GM21529 (cell line): ENCODE data around the gene FKBP6.
"Not testable (repeated sequence)": the region's sequence is repeated elsewhere in the genome, so short reads cannot be mapped to it uniquely, and the experiment has no call there.

Source experiments
- ATAC-seq: cut with Tn5 transposase; IDR thresholded peaks from one replicate; pipeline ENCODE4 v1.9.1; 2021; ENCODE audit not compliant: unreplicated experiment

Gene FKBP6

DNA sequence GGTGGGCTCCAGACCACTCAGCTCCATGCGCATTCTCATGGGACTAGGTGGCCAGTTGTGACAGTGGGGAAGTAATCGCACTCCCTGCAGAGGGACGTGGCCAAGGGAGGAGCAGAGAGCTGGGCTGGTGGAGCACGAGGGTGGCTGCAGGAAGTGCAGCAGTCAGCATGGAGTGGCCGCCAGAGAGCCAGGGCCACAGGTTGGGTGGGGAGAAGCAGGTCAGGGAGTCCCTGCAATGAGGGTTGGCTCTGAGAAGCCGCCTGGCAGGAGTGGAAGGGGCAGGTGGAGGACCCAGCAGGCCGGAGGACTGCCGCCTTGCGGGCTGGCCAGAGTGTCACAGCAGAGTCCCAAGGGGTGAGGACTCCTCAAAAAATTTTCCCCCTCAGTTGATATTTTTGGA, 26.2 kb downstream of the FKBP6 start:
- ATAC-seq = no peak

DNA sequence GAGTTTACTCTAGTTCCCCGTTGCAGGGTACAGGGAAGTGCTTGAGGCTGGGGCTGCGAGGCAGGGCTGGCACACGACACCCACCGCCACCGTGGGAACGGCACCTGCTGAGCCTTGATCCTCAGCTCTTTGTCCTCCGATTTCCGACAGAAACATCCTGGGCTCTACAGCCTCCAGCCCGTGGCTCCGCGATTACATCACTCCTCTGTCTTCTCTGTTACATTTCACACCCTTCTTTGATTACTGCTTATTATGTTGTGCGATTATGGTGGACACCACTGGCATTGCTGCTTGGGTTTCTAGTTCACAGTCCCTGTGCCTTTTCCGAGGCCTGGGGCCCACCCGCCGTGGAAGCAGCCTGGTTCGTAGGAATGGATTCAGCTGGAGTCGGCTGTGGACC, 26.9 kb downstream of the FKBP6 start:
- no peak for ATAC-seq

DNA sequence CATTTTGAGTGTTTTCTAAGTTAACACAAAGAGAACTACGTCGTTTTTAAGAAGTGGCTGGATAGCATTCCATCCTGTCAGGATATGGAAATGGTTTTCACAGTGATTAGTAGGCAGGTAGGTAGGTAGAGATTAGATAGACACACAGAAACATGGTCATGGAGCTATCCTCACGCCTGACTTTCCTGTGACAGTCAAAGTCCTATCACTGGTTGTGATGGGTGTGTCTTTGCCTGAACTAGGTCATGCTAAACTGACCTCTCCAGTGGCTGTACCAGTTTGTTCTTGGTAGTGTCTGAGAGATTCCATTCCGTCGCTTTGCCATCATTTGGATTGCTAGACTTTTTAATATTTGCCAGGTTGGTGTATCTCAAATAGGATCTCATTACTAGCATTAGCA, 28.2 kb downstream of the FKBP6 start:
- ATAC-seq = no peak

DNA sequence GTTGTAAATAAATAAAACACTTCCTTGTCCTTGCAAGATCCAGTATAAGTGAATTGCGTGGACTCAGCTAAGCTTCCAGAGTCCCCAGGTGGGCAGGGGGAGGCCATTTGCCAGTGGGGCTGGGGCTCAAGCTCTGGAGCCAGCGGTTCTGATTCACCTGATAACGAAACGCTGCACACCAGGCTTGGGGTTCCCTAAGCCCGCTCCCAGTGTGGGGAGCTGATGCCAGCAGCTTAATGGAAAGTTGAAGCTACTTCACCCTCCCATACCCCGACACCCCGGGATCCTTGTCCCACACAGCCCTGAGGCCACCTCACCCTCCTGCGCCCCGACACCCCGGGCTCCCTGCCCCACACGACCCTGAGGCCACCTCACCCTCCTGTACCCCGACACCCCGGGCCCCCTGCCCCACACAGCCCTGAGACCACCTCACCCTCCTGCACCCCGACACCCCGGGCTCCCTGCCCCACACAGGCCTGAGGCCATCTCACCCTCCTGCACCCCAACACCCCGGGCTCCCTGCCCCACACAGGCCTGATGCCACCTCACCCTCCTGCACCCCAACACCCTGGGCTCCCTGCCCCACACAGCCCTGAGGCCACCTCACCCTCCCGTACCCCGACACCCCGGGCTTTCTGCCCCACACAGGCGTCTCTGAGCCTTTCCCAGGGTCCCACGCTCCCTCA, 30.8 kb downstream of the FKBP6 start:
- ATAC-seq = no peak

DNA sequence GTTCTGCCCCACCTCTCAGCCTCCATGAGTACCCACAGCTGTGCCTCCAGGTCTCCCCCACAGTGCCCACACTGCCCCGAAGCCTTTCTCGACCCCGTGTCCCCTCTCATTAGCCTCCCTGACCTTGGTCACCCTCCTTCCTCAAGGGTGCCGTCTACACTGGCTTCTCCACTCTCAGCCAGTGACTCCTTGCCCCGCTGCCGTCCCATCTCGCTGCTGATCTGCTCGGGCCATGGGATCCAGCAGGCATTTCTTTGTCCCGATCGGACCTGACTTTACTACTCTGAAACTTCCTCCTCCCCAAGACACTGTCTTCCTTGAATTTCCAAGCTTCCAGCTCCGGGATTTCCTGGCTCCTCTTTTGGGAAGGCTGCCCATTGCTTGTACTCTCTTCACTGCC, 31.3 kb downstream of the FKBP6 start:
- ATAC-seq = no peak

DNA sequence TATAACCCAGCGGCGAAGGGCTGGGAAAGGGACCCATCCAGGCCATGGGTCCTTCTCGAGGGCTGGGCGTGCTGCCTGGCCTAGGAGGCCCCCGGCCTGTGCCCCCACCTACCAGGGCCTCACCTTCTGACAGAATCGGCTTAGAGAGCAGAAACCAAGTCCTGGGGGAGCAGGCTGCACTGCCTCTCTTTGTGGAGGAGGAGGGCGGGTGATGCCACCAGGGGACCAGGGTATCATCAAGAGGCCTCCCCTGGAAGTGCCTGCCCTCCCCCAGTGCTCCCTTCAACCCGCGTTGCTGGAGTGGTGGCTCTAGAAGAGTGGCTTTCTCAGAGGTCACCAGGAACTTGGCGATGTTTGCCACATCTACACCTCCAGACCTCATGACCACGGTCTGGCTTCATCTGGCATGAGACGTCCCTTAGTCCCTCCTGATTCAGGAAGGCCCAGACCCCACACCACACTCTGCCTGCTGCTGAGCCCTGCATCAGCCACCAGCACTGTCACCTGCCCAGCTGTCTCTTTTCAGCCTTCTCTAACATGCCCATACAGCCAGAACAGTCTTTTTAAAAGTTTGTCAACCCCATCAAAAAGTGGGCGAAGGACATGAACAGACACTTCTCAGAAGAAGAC, 31.9 kb downstream of the FKBP6 start:
- no peak for ATAC-seq

DNA sequence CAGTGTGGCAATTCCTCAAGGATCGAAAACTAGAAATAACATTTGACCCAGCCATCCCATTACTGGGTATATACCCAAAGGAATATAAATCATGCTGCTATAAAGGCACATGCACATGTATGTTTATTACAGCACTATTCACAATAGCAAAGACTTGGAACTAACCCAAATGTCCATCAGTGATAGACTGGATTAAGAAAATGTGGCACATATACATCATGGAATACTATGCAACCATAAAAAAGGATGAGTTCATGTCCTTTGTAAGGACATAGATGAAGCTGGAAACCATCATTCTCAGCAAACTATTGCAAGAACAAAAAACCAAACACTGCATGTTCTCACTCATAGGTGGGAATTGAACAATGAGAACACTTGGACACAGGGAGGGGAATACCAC, 32.6 kb downstream of the FKBP6 start:
- not testable (repeated sequence) for ATAC-seq

DNA sequence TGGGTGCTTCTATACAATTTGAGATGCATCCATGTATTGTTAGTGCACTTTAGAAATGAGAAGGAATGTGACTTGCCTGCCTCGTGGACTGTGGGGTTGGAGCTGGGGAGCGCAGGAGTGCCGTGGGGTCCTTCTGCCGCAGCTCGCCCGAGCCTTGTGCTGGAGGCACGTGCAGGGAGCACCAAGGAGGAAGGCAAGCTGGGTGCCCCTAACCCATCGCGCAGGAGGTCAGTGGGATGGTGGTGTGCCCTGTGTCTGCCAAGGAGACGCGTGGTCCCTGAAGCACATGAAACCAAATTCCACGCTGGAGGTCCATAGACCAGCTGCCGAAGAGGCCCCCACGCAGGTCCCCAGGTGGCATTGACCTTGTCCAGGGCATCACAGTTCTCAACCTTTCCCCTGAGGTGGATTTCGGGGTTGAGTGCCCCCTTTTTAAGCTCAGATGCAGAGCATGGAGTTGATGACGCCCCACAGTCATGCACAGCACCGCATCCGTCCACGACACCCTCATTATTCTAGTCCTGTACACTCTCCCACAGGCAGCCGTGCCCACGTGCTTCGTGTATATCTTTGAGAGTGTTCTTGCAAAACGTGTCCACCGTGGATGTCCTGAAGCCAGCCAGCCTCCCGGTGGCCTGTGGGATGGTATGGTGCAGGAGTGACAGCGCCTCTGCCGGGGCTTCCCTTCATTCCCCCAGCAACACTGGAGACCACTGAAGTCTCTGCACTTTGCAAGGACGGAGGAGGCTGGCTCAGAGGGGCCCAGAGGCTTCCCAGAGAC, 35.5 kb downstream of the FKBP6 start:
- no peak for ATAC-seq

DNA sequence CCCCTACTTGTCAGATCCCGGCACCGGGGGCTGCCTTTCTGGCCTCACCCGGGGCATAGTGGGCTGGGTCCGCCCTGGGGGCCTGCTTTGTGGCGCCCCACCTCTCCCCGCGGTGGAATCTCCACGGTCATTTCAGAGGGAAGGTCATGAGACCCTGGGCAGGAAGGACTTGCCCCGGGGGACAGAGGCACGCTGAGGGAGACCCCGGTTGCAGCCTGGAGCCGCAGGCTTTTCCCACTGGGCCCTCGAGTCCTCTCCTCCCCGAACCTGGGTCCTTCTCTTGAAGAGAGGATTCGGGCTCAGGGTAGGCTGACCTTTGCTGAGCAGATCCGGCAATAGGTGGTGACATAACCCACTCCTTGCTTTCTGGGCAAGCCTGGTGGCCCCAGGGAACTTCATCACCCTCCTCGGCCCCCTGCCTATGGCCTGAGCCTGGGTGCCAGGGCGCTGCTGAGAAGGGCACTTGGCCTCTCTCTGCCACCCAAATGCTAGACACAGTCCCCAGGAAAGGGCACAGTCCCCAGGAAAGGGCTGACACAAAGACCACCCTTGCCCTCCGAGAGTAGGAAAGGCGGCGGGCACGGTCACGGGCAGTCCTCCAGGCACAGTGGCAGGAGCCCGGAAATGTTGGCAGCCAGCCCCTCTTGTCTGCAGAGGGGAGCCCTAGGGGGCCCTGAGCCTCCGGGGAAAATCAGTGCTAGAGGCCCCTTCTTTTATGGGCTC, 36.2 kb downstream of the FKBP6 start:
- ATAC-seq = no peak

DNA sequence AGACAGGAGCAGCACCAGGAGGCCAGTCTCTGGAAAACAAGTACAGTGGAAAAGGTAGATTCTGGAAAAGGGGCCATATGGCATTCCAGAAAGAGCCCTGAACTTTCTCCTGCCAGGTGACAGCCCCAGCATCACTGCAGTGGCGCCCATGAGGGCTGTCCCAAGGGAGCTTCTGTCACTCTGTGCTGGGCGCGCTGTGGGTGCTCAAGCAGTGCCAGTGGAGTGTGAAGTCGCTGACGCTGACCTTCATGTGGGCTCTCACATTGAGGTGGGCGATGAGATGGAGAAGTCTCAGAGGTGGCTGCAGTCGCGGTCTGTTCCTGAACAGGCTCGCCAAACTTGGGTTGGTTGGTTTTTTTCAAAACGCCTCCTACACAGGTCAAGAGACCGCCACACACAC, 38.2 kb downstream of the FKBP6 start:
- no peak for ATAC-seq

DNA sequence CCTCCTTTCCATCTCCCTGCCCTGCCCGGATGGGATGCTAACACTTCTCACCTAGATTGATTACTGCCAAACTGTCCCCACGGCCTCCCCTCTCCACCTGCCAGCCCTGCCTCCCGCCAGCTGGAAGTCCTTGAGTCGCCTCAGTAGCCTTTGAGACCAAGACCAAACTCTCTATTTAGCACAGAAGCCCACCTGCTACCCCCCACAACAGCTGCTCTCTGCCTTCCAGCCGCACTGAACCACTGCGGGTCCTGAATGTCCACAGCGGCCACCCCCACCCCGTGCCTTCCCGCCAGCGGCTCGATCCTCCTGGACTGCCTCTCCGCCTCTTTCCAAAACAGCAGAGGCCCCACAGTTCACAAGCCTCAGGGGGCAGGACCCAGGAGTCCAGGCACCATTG, 39.0 kb downstream of the FKBP6 start:
- no peak for ATAC-seq

DNA sequence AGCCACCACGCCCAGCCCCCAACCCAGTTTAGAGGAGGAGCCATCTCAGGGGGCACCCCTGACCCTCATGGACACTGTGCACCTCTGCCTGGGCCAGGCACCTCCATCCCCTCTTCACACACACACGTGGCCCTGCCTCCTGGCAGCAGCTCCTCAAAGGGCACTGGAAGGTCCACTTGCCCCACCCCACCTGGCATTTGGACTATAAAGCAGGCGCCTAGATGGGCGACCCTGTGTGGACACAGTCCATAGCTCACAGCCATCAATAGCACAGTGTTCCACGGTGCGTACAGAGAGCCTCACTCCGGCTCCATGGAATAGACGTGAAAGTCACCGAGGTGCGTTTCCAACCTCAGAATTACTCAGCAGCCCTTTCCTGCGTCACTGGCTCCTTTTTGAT, 41.0 kb downstream of the FKBP6 start:
- ATAC-seq = no peak

DNA sequence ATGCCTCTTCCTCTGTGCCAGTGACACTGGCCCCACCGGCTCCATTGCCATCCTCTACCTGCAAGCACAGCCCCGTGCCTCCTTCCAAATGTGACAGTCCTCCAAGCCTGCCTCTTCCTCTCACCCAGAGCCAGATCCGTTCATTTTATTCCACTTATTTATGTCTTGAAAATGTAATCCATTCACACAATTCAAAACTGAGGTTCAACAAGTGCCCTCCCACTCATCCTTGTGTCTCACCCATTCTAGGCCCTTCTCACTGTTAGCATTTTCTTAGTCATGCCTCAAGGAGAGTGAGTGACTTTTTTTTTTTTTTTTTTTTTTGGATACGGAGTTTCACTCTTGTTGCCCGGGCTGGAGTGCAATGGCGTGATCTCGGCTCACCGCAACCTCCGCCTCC, 41.7 kb downstream of the FKBP6 start:
- no peak for ATAC-seq

DNA sequence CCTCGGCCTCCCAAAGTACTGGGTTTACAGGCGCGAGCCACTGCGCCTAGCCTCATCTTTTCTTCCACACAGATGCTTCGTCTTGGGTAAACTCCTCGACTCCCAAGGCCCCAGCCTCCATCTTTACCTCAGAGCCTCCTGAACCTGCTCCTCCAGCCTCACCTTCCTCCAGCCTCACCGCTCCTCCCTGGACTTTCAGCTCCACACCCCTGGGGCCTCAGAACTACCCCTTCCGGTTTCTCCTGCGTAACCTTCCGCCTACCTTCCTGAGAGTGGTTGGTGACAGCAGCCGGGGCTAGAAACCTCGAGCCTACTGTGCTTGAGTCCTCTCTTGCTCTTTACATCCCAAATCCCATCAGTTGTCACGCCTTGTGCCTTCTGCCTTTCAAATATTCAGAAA, 45.8 kb downstream of the FKBP6 start:
- ATAC-seq = no peak

DNA sequence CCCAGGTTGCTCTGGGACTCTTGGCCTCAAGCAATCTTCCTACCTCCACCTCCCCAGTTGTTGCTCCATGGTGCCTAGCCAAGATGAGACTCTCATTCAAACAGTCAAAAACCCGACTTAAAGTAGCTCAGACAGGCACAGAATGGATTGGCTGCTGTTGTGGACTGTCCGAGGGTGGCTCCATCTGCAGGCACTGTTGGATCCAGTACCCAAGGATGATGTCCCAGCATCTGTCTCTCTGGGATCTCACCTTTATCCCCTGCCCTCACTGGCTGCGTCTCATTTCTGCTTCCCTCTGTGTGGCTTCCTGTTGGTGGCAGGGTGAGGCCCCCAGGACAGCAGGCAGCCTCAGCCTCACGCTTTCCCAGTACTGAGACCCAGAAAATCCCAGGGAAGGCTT, 48.3 kb downstream of the FKBP6 start:
- ATAC-seq = not testable (repeated sequence)

DNA sequence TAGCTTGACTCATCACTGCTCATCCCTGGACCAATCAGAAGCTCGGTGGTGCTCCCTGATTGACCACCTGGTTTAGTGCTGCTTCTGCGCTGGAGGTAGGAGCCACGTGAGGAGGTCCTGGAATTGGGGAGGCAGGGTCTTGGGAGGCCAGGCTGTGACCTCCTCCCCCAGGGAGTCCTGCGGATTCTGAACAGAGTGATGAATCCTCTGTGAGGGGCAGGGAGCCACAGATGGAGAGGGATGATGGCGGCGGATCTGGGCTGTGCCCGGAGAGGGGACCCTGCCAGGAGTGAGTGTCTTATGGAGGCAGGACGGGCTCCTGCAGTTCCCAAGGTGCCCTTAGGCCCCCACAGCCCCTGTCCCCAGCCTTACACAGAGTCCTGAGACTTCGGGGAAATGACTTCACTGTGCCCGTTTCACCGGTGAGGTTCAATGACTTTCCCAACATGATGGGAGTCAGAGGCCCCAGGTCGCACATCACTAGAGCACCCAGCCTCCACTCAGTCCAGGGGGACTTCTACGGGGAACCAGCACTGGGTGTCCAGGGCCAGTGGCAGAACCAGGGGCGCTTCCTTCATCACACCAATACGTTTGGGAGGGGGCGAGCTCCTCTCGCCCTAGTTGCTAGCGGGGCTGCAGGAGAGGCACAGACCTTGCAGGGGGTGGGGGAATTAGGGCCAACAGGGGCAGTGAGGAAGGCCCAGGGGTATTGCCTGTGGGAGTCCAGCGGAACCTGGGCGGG, 48.9 kb downstream of the FKBP6 start:
- no peak for ATAC-seq

DNA sequence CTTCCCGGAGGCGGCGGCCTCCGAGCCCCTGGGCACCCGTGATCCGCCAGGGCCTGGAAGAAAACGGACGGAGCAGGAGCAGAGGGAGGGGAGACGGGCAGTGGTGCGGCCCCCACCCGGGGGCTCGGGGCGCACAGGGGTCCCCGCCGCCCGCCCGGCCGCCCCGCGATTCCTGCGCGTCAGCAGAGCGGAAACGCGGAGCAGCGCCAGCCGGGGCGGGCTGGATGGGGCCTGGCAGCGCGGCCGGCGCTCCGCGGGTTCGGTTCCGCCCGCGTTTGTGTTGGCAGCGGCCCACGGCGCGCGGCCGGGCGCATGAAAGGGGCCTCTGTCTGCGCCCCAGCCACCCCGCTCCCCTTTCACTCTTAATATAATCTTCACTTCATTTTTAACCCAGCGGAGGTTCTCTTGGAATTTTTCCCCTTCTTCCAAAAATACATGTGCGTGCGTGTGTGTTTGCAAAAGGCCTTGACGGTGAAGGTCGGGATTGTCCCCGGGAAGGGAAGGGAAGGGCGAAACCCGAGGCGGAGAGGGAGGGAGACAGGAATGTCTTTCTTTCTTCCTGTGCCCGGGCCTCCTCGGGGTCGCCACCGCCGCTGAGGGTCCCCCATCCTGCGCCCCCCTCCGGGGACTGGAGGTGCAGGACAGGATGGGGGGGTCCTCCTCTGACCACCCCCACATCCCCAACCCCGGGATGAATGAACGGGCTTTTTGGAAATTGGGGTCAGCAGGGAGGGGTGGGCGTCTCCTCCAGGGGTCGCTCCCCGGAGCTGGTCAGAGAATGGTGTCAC, 49.6 kb downstream of the FKBP6 start:
- ATAC-seq = not testable (repeated sequence)

DNA sequence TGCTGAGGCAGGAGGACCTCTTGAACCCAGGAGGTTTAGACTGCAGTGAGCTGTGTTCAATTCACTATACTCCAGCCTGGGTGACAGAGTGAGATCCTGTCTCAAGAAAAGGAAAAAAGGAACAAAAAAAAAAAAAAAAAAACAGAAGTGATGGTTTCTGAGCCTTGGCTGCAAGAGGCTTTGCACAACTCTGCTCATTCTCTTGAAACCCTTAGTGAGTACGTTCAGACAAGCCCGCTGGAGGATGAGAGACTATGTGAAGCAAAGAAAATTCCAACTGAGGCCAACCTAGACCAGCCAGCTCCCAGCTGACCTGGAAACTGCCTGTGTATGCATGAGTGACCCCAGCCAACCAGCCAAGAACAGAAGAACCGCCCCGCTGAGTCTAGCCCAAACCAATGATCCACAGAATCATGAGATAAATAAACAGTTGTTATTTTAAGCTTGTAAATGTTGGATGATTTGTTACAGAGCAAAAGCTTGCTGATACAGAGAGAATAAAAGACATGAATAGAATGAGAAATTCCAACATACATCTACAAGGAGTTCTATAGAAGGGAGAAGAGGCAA, 55.1 kb downstream of the FKBP6 start:
- no peak for ATAC-seq

DNA sequence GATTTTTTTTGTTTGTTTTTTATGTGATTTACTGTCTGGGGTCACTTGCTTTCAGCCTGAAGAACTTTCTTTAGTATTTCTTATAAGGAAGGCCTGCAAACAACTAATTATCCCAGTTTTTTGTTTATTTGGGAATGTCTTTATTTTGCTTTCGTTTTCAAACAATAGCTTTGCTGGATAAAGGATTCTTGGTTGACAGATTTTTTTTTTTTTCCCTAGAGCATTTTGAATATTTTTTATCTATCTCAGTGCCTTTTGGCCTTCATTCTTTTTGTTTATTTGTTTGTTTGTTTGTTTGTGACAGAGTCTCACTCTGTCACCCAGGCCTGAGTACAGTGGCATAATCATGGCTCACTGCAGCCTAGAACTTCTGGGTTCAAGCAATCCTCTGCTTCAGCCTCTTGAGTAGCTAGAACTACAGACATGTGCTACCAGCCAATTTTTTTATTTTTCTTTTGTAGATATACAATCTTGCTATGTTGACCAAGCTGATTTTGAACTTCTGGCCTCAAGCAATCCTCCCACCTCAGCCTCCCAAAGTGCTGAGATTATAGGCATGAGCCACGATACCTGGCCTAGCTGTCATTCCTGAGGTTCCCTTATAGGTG, 59.4 kb downstream of the FKBP6 start:
- no peak for ATAC-seq
